HG03354 (cell line): ENCODE measurements around the gene EXT2.

Source experiments
- ATAC-seq: cut with Tn5 transposase; IDR thresholded peaks from one replicate; pipeline ENCODE4 v1.9.1; 2021; ENCODE audit warnings: mild to moderate bottlenecking; ENCODE audit not compliant: unreplicated experiment, poor library complexity, severe bottlenecking

EXT2 gene

DNA sequence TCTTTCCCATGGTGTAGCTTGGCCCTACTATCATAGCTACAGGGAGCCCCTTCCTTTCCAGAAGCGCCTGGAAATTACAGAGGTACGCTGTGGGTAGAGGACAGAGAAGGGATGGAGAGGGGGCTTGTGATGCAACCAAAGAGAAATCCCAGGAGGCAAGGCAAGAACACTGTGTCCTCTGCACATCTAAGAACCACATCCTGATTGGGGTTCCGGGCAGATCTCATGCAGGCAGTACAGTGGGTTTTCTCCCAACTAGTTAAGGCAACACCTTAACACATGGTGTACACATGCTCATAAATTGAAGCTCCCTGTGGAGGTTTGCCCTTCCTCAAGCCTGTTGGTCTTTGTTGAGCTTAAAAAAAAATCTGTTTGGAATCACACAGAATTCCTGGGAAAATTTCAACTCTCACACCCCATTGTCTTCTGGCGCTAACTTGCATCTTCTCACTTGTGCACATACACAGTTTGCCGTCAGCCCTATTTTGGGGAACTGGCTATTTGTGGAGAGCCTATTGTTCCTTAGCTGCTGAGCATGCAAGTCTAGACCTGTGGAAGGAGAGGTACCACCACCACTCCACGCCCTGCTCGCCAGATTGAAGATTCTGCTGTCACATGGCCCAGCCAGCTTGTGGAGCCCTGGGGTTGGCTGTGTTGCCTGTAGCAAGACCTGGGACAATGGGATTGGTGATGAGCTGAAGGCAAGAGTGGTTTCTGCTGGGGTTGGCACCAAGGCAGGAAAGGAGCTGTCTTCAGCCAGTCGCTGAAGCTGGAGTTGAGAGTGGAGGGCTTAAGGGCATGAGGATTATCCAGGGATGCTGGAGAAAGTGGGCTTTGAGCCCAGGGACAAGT lies 162.1 kb downstream of the EXT2 start:
- no peak for ATAC-seq

DNA sequence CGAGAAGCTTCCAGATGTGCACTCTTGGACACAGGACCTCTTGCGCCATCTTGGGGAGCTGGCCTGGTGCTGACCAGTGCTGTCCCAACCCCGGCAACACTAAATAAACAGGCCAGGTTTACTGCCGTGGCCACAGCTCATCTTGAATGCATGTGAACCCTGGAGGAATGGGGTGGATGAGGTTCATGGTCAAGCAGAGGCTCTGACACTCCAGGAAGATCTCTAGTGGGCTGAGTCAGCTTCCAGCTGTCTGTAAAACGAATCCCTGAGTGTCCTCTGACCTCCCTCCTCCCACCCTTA lies 162.7 kb downstream of the EXT2 start:
- ATAC-seq: no peak

DNA sequence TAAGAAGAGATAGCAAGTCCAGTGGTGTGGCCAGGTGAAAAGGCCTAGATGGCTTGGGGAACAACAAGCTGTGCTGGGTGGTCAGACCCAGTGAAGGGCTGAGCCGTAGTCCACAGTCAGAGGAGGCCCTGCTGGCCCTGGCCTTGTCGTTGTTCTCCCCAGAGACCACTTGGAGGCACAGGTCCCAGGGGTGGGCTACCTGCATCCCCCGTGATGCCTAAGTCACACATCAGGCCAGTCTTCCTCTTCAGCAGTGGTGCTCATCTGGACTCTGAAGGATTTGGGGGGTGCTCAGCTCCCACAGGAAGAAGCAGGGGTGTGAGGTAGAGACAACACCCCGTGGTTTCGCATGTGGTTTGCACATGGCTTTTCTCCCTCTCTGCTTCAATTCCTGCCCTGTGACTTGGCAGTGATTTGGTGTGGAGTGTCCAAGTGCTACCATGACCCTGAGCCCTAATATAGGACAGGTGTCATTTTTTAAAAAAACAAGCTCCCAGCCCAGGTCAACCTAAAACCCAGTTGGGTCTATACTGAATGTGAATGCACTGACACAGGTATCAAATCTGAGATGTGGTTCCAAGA lies 163.5 kb downstream of the EXT2 start:
- no peak for ATAC-seq

DNA sequence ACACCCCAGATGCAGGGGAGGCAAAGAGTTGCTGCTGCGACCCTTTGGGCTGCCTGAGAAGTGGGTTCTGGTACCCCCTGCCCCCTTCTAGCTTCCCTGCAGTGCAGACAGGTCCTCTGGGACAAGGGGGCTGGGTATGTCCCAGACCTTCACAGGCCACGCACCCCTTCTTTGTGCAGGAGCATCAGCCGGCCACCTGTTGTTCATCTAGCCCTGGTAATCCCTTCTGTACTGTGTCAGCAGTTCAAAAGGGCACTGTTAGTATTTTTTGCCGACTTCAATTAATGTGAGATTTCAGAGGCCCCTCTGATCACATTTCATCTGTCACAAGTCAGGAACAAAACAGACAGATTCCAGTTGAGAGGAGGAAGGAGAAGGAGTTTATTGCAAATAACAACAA lies 164.6 kb downstream of the EXT2 start:
- ATAC-seq: no peak

DNA sequence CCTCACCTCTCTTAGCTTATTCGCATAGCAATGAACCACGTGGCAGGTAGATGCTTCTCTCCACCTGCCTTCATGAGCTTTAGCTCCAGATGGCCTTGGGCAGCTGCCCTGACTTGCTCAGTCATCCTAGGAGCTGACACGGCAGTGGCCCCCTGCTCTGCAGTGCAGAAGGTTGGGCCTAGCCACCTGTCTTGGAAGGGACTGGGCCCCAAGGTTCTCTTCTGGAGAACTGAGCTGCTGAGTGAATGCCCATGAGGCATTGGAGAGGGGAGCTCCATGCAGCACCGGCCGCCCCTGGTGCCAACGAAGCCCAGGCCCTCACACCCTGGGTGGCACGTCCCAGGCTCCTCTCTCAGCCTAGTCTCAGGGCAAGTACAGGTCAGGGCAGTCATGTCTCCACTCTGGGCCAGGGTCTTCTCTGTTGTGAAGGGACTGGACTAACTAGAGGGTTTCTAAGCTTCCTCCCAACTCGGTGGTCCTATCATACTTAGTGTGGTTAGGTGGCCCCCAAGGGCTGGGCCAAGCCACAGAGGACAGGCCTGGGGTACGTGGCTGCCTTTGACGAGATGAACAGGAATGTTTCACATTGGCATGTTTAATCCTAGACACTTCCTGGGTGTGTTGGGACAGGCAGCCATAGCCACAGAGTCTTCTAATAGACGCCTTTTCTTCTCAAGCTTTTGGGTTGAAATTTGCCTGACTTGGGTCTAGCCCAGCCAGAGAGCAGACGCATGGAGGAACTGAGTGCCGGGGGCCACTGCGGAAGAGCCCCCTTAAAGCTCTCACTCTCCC lies 166.5 kb downstream of the EXT2 start:
- no peak for ATAC-seq

DNA sequence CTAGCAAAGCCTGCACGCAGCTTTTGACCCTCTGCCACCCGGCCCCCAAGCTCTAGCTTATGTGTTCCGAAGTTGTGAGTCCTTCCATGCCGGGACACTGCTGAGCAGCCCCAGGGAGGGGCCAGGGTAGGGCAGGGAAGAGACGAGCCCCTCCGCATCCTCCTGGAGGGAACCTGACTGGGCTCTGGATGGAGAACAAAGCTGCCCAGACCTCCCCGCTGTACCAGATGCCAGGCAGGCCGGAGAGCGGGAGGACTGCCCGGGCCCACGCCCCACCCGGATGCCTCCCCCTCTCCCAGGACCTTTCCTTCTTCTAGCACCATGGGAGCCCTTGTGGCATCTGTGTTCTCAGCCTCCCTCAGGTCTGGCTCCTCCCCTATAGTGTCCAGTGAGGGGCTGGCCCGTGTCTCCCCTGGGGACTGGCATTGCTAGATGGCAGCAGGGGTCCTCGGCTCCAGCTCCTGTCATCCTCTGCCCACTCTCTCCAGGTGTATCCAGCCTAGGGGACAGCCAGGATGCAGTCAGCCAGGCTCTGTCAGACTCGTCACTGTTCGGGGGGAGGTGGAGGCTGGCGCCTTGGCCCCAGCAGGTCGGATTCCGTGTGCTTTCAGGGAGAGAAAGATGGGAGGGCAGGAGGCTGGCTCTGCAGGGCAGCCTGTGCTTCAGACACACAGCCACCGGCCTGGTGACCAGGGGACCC lies 168.4 kb downstream of the EXT2 start:
- no peak for ATAC-seq

DNA sequence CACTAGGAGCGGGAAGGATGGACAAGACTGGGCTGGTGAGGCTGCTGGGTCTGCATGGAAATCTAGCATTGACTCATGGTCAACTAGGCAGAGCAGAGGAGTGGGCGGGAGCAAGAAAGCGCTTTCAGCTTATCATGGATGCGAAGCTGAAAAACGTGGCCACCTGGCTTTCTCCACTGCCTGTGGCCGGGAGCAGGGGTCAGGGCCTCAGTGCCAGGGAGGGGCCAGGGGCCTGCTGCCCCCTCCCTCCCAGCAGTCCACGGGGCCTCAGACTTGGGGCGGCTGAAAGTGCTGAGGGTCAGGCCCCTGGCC lies 168.9 kb downstream of the EXT2 start:
- no peak for ATAC-seq

DNA sequence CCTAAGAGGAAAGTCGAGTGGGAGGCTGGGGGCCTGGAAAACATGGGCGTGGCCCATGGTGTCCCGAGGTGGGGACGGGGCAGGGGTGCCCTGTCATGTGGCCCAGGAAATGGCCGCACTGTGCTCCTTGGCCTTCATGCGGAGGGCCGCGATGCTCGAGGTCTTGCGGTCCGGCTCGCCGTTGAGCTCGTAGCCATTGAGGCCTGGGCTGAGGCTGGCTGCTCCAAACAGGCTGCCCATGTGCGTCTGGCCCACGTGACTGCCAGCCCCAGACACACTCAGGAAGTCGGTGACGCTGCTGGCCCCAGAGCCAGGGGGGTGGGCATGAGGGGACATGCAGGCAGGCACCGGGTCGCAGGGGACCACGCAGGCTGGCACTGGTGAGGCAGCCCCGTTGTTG lies 169.3 kb downstream of the EXT2 start:
- ATAC-seq: no peak

DNA sequence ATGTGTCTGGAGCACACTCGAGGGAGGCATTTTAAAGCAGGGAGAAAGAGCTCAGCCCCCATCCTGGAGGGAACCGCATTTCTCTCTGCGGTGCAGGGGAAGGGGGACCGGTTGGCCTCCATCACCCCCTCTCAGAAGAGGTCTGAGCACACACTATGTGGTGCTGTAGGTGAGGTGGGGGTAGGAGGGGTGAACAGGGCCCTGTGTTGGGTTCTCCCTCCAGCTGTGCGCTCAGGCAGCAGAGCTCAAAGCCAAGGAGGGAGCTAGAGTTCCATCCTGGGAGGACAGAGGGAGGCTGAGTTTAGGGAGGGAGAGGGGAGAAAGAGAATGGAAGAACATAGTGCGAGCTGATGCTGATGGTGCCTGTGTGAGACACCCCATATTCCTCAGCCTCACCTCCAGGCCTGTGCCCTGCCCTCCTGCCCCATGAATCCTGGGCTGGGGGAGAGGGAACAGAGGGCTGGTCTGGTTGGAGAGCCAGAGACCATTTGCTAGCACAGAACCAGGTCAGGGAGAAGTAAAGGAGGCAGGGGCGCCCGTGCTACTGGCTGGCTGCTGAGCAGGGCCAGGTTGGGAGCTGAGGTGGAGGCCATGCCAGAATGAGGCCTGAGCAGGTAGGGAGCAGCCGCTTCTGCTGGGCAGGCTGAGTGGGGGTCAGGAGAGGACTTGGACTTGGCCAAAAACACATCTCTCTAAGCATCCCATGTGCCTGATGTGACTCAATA lies 170.7 kb downstream of the EXT2 start:
- ATAC-seq: no peak

DNA sequence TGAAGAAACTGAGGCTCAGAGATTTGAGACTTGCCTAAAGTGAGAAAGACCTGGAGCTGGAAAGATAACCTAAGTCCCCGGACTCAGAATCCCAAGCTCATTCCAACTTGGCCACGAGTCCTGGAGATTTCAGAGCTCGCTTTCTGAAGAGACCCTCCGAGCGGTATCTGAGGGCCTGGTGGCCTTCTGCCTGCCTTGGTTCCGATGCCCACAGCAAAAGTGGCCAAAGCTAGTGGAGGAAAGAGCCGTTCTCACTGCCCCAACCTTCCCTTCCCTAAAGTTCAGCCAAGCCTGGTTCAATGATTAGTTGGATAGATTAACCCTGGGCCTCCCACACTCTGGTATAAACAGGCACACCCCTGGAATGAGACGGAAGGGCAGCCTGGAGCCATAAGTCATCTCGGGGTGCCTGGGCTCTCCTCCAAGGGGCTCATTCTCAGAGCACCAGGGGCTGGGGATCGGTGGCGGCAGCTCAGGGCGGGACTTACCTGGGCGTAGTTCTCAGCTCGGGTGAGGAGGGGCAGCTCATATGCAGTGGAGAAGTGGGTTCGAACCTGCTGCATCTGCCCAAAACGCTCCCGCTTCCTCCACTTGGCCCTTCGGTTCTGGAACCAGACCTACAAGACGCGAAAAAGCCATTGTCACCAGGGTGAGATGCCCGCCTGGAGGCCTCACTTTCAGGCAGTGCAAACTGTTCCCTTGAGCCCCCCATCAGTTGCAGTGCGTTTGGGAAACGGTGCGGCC lies 171.7 kb downstream of the EXT2 start:
- no peak for ATAC-seq

DNA sequence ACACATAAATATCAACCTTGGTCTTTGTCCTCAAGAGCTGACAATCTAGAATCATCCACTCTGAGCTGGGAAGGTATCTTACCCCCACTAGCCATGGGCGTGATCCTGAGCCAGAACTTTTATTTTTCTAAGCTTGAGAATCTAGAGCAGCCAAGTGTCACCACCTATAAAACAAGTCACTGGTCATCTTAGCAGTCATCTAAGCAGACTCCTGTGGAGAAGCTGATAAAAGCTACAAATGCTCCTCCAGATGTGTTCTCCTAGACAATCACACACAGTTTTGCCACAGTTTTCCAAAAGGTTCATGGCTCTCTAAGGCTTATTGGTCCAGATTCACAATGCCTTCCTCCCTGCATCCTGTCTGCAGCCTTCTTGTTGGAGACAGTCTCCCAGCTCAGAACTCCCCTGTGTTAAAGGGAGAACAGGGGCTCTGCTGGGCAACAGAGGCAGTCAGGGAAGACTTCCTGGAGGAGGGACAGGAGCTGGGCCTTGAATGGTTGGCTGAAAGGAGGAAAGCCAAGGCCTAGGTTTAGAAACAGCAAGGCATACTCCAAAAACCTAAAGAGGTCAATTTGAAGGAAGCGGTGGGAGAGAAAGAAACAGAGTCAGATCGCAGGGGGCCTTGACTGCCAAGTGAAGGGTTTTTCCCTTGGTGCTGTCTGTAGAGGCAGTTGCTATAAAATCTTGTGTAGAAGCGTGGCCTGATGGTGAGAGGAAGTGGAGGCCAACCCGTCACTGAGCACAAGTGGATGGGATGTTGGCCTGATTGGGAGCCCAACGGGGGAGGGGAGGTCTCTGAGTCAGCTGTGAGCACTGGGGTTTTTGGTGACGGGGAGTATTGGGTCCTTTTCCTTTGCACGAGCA lies 172.5 kb downstream of the EXT2 start:
- no peak for ATAC-seq

DNA sequence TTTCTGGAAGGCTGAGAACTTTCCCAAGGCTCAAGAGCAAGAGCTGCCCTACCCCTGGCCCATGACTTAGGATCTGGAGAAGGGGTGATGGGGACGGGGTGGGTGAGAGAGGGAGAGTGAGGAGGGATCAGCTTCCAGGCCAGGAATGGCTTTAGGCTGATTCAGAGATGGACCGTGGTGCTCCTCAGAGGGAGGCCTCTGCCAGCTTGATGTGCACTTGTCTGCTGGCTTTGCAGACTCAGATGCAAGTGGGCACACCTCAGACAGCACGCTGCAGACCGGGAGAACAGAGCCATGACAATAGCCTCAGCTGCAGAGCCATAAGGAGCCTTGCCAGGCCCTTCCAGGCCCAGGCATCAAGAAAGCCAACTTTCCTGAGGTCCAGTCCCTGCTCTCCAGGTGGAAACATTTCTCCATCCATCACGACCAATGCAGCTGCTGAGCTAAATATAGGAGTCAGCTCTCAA lies 173.2 kb downstream of the EXT2 start:
- ATAC-seq: no peak

DNA sequence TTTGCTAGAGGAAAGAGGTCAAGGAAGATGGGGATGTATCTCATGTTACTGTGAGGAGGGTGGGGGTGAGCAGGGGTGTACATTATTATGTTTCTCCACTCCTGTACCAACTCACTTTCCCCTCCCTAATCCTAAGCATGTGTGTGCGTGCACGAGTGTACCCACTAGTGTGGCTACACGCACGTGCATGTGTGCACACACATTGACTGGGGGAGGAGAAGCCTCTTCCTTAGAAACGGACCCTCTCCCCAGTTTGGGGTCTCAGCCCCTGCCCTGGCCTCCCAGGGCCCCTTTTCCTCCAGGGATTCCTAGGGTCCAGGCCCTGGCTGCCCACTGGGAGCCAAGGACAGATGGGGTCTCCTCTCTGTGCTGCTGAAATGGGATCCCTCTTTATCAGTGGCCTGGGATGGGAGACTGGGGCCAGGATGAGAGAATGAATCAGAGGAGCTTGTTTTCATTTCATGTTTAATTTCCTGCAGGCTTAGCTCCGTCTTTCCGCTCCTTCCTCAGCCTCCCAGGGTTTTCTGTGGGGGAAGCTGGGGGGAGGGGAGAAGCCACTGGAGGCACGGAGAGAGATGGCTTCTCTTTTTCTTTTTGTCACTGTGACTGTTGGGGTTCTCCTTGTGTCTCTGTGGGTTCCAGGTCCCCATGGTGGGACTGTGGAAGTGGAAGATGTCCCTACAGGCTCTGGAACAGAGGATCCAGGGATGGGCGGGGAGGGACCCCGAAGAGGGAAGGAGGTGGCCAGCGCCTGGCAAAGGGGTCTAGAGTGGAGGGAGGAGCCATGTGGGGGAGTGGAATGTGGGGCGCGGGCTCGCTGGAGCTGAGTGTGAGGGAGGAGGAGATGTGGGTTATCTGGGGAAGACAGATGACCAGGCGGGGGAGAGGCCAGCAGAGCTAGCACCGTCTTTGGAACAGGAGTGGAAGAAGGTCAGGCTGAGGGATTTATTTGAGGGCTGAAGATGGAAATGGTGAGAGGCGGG lies 174.2 kb downstream of the EXT2 start:
- no peak for ATAC-seq

DNA sequence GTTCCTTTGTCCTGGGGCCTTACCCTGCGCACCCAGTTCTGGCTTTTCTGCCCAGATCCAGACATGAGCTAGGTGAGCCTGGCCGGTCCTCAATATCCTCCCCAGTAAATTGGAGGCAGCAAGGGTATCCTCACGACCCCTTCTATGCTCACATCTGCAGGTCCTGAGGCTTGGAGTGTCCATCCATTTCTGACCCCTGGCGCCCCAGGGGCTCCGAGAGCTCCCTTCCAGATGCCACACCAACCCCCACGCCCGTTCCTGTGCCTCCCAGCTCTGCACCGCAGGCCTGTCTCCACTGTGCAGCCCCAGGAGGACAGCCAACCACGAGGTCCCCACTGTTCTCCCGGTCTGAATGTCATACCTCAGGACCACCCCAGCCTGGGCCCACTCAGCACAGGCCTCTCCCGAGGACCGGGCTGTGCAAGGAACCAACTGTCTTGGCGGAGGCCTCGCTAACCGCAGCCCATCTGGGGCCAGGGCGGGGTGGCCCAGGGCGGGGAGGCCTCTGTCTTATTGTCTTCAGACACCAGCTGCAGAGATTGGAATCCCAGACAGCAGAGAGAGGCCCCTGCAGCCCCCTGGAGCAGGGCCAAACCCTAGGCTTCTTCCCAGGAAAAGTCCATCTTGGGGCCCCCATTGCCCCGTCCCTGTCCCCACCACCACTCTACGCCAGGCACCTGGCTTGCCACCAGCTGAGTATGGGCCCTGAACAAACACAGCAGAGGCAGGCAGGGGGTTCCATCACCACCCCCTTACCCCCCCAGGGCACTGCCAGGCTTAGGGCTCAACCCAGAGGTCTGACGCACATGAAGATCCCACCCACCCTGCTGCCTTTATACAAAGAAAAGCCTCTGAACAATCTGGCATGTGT lies 175.2 kb downstream of the EXT2 start:
- ATAC-seq: no peak

DNA sequence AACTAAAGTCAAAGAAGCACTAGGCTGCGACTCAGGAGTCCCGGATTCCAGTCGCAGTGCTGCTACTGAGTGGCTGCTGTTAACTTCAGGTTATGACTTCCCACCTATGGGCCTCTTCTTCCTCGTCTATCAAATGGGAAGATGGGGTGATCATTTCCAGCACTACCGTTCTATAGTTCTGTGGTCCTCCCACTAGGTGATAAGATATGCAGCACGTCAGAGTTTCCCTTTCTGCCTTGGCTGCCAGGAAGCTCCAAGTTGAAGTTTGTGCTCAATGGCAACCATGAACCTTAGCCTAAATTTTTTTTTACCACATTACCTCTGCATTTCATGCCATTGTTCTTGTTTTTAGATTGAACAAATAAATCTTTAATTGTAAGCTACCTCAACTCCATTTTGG lies 175.8 kb downstream of the EXT2 start:
- ATAC-seq: no peak

DNA sequence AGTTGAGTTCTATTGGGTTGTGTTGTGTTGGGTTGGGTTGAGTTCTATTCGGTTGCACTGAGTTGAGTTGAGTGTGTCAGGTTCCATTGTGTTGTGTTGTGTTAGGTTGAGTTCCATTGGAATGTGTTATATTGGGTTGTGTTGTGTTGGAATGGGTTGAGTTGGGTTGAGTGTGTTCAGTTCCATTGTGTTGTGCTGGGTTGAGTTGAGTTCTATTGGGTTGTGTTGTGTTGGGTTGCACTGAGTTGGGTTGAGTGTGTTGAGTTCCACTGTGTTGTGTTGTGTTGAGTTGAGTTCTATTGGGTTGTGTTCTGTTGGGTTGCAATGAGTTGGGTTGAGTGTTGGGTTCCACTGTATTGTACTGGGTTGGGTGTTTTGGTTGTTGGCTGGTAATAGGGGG lies 178.9 kb downstream of the EXT2 start:
- no peak for ATAC-seq
